GM23338 (cell line): Measurements from ENCODE around the gene GGA1. TPM values are rescaled to one million over a fixed set of nuclear protein-coding genes. Genes with fewer than 3 reads are reported as not detected.

Experiments used
- EZH2 ChIP-seq: fragments of 200-600 bp; sonication (generic); IDR thresholded peaks from one replicate; pipeline ENCODE4 v1.8.0; 2017; ENCODE audit warnings: antibody characterized with exemption, mild to moderate bottlenecking, low read depth; ENCODE audit not compliant: unreplicated experiment
- JUNB ChIP-seq: IDR thresholded peaks from one replicate; pipeline ENCODE4 v1.6.1; 2016; ENCODE audit warnings: antibody characterized with exemption; ENCODE audit not compliant: unreplicated experiment
- NANOG ChIP-seq: IDR thresholded peaks from 2 replicates; pipeline ENCODE4 v1.6.1; 2016; ENCODE audit warnings: antibody characterized with exemption, borderline replicate concordance
- ZNF331 ChIP-seq: fragments of 250-450 bp; sonication (Bioruptor Pico); IDR thresholded peaks from 2 replicates; pipeline ENCODE4 v1.5.0; 2020; ENCODE audit warnings: low read depth, mild to moderate bottlenecking, moderate library complexity
- polyA plus RNA-seq: library from polyadenylated mRNA; unstranded; fragments of >200 nt; fragmentation: Nextera tagmentation; extraction: Ambion mirVana; gene quantifications from 2 replicates; pipeline ENCODE4 v1.2.1, GENCODE V29; 2016
- total RNA-seq: library from RNA; depleted of rRNA; stranded (reverse); fragments of >200 nt; shearing (Covaris generic); gene quantifications from 2 replicates; pipeline ENCODE4 v1.2.3, GENCODE V29; 2014
- TF ChIP-seq, protein P1 (sequence below): fragments of 250-450 bp; sonication (Bioruptor Pico); IDR thresholded peaks from 2 replicates; pipeline ENCODE4 v1.5.0; 2020; ENCODE audit warnings: mild to moderate bottlenecking, moderate library complexity
- TF ChIP-seq, protein P2 (sequence below): IDR thresholded peaks from one replicate; pipeline ENCODE4 v1.6.1; 2018; ENCODE audit warnings: antibody characterized with exemption; ENCODE audit not compliant: unreplicated experiment

The GGA1 gene
- total and polyA plus RNA-seq, 2 experiments from 2014 or later = 36.9 to 57.1 TPM

DNA sequence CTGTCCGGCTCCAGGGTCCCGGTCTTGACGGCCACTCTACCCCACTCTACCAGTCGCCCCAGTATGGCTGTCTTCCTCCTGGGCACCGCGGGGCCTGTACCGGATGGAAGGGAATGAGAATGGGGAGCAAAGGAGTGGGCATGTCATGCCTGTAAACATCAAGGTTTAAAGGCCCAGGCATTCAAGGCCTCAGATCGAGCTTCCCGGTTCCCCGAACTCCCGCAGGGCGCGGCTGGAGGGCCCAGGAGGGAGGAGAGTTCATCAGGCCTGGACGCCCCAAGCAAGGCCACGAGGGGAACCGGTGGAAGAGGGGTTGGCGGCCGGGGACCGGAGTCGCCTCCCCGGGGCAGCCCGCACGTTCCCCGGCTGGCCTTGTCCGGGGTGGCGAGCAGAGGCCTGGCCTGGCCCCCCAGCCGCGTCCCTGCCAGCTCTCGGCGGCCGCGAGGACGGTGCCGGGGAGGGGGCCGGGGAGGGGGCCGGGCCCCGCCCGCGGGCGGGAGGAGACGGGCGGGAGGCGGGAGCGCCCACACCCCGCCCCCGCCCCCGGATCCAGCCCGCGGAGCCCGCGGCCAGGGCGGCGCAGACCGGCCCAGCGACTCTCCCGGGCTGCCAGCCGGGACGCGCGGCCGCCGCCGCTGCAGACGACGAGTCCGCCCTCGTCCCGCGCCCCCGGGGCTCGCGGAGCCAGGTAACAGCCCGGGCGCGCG lies 48.6 kb upstream of the GGA1 start, which contains the start of gene CDC42EP1 (continued):
- TF ChIP-seq, protein P1, sequence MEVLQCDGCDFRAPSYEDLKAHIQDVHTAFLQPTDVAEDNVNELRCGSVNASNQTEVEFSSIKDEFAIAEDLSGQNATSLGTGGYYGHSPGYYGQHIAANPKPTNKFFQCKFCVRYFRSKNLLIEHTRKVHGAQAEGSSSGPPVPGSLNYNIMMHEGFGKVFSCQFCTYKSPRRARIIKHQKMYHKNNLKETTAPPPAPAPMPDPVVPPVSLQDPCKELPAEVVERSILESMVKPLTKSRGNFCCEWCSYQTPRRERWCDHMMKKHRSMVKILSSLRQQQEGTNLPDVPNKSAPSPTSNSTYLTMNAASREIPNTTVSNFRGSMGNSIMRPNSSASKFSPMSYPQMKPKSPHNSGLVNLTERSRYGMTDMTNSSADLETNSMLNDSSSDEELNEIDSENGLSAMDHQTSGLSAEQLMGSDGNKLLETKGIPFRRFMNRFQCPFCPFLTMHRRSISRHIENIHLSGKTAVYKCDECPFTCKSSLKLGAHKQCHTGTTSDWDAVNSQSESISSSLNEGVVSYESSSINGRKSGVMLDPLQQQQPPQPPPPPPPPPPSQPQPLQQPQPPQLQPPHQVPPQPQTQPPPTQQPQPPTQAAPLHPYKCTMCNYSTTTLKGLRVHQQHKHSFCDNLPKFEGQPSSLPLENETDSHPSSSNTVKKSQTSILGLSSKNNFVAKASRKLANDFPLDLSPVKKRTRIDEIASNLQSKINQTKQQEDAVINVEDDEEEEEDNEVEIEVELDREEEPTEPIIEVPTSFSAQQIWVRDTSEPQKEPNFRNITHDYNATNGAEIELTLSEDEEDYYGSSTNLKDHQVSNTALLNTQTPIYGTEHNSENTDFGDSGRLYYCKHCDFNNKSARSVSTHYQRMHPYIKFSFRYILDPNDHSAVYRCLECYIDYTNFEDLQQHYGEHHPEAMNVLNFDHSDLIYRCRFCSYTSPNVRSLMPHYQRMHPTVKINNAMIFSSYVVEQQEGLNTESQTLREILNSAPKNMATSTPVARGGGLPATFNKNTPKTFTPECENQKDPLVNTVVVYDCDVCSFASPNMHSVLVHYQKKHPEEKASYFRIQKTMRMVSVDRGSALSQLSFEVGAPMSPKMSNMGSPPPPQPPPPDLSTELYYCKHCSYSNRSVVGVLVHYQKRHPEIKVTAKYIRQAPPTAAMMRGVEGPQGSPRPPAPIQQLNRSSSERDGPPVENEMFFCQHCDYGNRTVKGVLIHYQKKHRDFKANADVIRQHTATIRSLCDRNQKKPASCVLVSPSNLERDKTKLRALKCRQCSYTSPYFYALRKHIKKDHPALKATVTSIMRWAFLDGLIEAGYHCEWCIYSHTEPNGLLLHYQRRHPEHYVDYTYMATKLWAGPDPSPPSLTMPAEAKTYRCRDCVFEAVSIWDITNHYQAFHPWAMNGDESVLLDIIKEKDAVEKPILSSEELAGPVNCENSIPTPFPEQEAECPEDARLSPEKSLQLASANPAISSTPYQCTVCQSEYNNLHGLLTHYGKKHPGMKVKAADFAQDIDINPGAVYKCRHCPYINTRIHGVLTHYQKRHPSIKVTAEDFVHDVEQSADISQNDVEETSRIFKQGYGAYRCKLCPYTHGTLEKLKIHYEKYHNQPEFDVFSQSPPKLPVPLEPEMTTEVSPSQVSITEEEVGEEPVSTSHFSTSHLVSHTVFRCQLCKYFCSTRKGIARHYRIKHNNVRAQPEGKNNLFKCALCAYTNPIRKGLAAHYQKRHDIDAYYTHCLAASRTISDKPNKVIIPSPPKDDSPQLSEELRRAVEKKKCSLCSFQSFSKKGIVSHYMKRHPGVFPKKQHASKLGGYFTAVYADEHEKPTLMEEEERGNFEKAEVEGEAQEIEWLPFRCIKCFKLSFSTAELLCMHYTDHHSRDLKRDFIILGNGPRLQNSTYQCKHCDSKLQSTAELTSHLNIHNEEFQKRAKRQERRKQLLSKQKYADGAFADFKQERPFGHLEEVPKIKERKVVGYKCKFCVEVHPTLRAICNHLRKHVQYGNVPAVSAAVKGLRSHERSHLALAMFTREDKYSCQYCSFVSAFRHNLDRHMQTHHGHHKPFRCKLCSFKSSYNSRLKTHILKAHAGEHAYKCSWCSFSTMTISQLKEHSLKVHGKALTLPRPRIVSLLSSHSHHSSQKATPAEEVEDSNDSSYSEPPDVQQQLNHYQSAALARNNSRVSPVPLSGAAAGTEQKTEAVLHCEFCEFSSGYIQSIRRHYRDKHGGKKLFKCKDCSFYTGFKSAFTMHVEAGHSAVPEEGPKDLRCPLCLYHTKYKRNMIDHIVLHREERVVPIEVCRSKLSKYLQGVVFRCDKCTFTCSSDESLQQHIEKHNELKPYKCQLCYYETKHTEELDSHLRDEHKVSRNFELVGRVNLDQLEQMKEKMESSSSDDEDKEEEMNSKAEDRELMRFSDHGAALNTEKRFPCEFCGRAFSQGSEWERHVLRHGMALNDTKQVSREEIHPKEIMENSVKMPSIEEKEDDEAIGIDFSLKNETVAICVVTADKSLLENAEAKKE (CRISPR knock-in tag) = no peak
- TF ChIP-seq NANOG (no peak), JUNB (no peak), EZH2 (no peak), ZNF331 (CRISPR knock-in tag) (no peak)
- TF ChIP-seq, protein P2, sequence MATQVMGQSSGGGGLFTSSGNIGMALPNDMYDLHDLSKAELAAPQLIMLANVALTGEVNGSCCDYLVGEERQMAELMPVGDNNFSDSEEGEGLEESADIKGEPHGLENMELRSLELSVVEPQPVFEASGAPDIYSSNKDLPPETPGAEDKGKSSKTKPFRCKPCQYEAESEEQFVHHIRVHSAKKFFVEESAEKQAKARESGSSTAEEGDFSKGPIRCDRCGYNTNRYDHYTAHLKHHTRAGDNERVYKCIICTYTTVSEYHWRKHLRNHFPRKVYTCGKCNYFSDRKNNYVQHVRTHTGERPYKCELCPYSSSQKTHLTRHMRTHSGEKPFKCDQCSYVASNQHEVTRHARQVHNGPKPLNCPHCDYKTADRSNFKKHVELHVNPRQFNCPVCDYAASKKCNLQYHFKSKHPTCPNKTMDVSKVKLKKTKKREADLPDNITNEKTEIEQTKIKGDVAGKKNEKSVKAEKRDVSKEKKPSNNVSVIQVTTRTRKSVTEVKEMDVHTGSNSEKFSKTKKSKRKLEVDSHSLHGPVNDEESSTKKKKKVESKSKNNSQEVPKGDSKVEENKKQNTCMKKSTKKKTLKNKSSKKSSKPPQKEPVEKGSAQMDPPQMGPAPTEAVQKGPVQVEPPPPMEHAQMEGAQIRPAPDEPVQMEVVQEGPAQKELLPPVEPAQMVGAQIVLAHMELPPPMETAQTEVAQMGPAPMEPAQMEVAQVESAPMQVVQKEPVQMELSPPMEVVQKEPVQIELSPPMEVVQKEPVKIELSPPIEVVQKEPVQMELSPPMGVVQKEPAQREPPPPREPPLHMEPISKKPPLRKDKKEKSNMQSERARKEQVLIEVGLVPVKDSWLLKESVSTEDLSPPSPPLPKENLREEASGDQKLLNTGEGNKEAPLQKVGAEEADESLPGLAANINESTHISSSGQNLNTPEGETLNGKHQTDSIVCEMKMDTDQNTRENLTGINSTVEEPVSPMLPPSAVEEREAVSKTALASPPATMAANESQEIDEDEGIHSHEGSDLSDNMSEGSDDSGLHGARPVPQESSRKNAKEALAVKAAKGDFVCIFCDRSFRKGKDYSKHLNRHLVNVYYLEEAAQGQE = no peak
